ENCODE results near the gene TBC1D2B.

DNA sequence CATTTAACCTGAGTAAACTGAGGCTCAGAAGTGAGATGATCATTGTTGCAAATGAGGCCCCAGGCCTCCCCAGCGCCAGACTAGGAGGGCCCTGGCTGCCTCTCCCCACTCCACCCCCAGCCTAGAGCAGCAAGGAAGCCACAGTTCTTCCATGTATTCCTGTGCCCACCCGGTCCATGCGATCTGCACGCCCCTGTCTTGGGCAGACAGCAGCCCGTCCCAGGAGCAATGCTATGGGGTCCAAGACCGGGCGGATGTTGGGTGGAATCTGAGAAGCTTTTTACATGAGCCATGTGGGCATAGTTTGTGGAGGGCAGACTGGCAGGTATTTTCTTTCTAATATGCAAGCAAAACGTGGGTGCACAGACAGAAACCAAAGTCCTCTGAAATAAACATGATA, 30.0 kb upstream of the TBC1D2B start:
- TF ChIP-seq, protein P1, sequence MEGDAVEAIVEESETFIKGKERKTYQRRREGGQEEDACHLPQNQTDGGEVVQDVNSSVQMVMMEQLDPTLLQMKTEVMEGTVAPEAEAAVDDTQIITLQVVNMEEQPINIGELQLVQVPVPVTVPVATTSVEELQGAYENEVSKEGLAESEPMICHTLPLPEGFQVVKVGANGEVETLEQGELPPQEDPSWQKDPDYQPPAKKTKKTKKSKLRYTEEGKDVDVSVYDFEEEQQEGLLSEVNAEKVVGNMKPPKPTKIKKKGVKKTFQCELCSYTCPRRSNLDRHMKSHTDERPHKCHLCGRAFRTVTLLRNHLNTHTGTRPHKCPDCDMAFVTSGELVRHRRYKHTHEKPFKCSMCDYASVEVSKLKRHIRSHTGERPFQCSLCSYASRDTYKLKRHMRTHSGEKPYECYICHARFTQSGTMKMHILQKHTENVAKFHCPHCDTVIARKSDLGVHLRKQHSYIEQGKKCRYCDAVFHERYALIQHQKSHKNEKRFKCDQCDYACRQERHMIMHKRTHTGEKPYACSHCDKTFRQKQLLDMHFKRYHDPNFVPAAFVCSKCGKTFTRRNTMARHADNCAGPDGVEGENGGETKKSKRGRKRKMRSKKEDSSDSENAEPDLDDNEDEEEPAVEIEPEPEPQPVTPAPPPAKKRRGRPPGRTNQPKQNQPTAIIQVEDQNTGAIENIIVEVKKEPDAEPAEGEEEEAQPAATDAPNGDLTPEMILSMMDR (IDR thresholded peaks at IDR 0.05) = no peak
- TF ChIP-seq IRF2 (CRISPR knock-in tag; IDR thresholded peaks at IDR 0.05; ENCODE audit: borderline replicate concordance, low read depth) (no peak), CREB1 (CRISPR knock-in tag; IDR thresholded peaks at IDR 0.05) (no peak), JUN (CRISPR knock-in tag; IDR thresholded peaks at IDR 0.05) (no peak), FOXJ3 (CRISPR knock-in tag; IDR thresholded peaks at IDR 0.05; ENCODE audit: borderline replicate concordance) (no peak), NR2C2 (CRISPR knock-in tag; IDR thresholded peaks at IDR 0.05) (no peak), ZNF219 (CRISPR knock-in tag; IDR thresholded peaks at IDR 0.05; ENCODE audit: borderline replicate concordance) (no peak), SP1 (CRISPR knock-in tag; conservative IDR thresholded peaks at IDR 0.05) (no peak), CBFB (CRISPR knock-in tag; IDR thresholded peaks at IDR 0.05; ENCODE audit: low read depth) (no peak)
- TF ChIP-seq, protein P2, sequence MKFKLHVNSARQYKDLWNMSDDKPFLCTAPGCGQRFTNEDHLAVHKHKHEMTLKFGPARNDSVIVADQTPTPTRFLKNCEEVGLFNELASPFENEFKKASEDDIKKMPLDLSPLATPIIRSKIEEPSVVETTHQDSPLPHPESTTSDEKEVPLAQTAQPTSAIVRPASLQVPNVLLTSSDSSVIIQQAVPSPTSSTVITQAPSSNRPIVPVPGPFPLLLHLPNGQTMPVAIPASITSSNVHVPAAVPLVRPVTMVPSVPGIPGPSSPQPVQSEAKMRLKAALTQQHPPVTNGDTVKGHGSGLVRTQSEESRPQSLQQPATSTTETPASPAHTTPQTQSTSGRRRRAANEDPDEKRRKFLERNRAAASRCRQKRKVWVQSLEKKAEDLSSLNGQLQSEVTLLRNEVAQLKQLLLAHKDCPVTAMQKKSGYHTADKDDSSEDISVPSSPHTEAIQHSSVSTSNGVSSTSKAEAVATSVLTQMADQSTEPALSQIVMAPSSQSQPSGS (CRISPR knock-in tag; IDR thresholded peaks at IDR 0.05; ENCODE audit: borderline replicate concordance, low read depth) = no peak
- TF ChIP-seq, protein P3, sequence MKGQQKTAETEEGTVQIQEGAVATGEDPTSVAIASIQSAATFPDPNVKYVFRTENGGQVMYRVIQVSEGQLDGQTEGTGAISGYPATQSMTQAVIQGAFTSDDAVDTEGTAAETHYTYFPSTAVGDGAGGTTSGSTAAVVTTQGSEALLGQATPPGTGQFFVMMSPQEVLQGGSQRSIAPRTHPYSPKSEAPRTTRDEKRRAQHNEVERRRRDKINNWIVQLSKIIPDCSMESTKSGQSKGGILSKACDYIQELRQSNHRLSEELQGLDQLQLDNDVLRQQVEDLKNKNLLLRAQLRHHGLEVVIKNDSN (CRISPR knock-in tag; IDR thresholded peaks at IDR 0.05) = no peak
- TF ChIP-seq, protein P4, sequence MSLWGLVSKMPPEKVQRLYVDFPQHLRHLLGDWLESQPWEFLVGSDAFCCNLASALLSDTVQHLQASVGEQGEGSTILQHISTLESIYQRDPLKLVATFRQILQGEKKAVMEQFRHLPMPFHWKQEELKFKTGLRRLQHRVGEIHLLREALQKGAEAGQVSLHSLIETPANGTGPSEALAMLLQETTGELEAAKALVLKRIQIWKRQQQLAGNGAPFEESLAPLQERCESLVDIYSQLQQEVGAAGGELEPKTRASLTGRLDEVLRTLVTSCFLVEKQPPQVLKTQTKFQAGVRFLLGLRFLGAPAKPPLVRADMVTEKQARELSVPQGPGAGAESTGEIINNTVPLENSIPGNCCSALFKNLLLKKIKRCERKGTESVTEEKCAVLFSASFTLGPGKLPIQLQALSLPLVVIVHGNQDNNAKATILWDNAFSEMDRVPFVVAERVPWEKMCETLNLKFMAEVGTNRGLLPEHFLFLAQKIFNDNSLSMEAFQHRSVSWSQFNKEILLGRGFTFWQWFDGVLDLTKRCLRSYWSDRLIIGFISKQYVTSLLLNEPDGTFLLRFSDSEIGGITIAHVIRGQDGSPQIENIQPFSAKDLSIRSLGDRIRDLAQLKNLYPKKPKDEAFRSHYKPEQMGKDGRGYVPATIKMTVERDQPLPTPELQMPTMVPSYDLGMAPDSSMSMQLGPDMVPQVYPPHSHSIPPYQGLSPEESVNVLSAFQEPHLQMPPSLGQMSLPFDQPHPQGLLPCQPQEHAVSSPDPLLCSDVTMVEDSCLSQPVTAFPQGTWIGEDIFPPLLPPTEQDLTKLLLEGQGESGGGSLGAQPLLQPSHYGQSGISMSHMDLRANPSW (CRISPR knock-in tag; conservative IDR thresholded peaks at IDR 0.05; ENCODE audit: low read depth) = no peak
- TF ChIP-seq, protein P5, sequence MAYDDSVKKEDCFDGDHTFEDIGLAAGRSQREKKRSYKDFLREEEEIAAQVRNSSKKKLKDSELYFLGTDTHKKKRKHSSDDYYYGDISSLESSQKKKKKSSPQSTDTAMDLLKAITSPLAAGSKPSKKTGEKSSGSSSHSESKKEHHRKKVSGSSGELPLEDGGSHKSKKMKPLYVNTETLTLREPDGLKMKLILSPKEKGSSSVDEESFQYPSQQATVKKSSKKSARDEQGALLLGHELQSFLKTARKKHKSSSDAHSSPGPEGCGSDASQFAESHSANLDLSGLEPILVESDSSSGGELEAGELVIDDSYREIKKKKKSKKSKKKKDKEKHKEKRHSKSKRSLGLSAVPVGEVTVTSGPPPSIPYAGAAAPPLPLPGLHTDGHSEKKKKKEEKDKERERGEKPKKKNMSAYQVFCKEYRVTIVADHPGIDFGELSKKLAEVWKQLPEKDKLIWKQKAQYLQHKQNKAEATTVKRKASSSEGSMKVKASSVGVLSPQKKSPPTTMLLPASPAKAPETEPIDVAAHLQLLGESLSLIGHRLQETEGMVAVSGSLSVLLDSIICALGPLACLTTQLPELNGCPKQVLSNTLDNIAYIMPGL (CRISPR knock-in tag; IDR thresholded peaks at IDR 0.05) = no peak
- TF ChIP-seq, protein P6, sequence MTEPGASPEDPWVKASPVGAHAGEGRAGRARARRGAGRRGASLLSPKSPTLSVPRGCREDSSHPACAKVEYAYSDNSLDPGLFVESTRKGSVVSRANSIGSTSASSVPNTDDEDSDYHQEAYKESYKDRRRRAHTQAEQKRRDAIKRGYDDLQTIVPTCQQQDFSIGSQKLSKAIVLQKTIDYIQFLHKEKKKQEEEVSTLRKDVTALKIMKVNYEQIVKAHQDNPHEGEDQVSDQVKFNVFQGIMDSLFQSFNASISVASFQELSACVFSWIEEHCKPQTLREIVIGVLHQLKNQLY (CRISPR knock-in tag; IDR thresholded peaks at IDR 0.05) = no peak

All from WTC11 (cell line).